HCT116 (cell line): ENCODE measurements around the gene UBAC2.

ENCODE experiments used
- EZH2 ChIP-seq: fragments of 200-600 bp; sonication (generic); IDR thresholded peaks from 2 replicates; pipeline ENCODE4 v1.6.1; 2017; ENCODE audit warnings: antibody characterized with exemption, mixed run types
- TF ChIP-seq, protein P1 (sequence below): IDR thresholded peaks from 2 replicates; pipeline ENCODE4 v1.6.1; 2011; ENCODE audit warnings: mild to moderate bottlenecking, low read length, moderate library complexity; ENCODE audit not compliant: insufficient replicate concordance; ENCODE audit errors: extremely low read depth
- TF ChIP-seq, protein P2 (sequence below), 3 experiments: fragments of 200-600 bp in 1 of 3; sonication (generic) in 1 of 3; IDR thresholded peaks in 2 of 3; conservative IDR thresholded peaks in 1 of 3; 2 replicates each; pipeline ENCODE4 v1.5.1; 2012 to 2017; ENCODE audit warnings: low read depth in 2 of 3, low read length in 2 of 3, antibody characterized with exemption in 1 of 3, borderline replicate concordance in 1 of 3, control low read depth in 1 of 3, mild to moderate bottlenecking in 1 of 3, mixed read lengths in 1 of 3, mixed run types in 1 of 3, moderate library complexity in 1 of 3; ENCODE audit not compliant: insufficient read depth in 1 of 3

DNA sequence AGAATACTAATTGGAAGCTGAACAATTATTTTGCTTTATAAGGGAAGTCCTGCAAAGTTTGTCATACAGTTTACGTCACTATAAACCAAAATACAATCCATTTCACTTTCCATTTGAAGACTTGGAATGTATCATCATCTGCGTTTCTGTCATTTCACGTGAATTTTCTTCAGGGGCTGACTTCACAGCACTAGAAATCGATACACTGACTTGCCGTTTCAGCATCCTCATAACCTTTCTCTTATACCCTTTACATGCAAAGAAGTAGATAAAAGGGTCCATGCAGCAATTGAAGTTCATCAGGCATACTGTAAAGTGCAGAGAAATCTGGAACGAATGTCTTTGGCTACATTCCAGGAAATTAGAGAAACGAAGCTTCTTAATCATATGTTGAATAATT is 94.3 kb downstream of the UBAC2 start:
- TF ChIP-seq, protein P1, sequence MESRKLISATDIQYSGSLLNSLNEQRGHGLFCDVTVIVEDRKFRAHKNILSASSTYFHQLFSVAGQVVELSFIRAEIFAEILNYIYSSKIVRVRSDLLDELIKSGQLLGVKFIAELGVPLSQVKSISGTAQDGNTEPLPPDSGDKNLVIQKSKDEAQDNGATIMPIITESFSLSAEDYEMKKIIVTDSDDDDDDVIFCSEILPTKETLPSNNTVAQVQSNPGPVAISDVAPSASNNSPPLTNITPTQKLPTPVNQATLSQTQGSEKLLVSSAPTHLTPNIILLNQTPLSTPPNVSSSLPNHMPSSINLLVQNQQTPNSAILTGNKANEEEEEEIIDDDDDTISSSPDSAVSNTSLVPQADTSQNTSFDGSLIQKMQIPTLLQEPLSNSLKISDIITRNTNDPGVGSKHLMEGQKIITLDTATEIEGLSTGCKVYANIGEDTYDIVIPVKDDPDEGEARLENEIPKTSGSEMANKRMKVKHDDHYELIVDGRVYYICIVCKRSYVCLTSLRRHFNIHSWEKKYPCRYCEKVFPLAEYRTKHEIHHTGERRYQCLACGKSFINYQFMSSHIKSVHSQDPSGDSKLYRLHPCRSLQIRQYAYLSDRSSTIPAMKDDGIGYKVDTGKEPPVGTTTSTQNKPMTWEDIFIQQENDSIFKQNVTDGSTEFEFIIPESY, result no peak
- TF ChIP-seq, protein P2, sequence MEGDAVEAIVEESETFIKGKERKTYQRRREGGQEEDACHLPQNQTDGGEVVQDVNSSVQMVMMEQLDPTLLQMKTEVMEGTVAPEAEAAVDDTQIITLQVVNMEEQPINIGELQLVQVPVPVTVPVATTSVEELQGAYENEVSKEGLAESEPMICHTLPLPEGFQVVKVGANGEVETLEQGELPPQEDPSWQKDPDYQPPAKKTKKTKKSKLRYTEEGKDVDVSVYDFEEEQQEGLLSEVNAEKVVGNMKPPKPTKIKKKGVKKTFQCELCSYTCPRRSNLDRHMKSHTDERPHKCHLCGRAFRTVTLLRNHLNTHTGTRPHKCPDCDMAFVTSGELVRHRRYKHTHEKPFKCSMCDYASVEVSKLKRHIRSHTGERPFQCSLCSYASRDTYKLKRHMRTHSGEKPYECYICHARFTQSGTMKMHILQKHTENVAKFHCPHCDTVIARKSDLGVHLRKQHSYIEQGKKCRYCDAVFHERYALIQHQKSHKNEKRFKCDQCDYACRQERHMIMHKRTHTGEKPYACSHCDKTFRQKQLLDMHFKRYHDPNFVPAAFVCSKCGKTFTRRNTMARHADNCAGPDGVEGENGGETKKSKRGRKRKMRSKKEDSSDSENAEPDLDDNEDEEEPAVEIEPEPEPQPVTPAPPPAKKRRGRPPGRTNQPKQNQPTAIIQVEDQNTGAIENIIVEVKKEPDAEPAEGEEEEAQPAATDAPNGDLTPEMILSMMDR (IDR thresholded peaks at IDR 0.05 in 2 of 3, conservative IDR thresholded peaks at IDR 0.05 in 1 of 3; ENCODE audit: borderline replicate concordance in 1 of 3, insufficient read depth in 1 of 3, low read depth in 2 of 3, low read length in 2 of 3), result no peak
- TF ChIP-seq EZH2, result no peak
